GM18907 (cell line): Measurements from ENCODE around the gene TOMM40.
"Not testable (repeated sequence)": the region's sequence is repeated elsewhere in the genome, so short reads cannot be mapped to it uniquely, and the experiment has no call there.

ENCODE experiments used
- ATAC-seq: cut with Tn5 transposase; IDR thresholded peaks from one replicate; pipeline ENCODE4 v1.9.1; 2021; ENCODE audit warnings: mild to moderate bottlenecking, moderate library complexity; ENCODE audit not compliant: unreplicated experiment

Gene TOMM40

DNA sequence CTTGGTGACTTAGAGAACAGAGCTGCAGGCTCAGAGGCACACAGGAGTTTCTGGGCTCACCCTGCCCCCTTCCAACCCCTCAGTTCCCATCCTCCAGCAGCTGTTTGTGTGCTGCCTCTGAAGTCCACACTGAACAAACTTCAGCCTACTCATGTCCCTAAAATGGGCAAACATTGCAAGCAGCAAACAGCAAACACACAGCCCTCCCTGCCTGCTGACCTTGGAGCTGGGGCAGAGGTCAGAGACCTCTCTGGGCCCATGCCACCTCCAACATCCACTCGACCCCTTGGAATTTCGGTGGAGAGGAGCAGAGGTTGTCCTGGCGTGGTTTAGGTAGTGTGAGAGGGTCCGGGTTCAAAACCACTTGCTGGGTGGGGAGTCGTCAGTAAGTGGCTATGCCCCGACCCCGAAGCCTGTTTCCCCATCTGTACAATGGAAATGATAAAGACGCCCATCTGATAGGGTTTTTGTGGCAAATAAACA is 33.2 kb downstream of the TOMM40 start:
- no peak for ATAC-seq

DNA sequence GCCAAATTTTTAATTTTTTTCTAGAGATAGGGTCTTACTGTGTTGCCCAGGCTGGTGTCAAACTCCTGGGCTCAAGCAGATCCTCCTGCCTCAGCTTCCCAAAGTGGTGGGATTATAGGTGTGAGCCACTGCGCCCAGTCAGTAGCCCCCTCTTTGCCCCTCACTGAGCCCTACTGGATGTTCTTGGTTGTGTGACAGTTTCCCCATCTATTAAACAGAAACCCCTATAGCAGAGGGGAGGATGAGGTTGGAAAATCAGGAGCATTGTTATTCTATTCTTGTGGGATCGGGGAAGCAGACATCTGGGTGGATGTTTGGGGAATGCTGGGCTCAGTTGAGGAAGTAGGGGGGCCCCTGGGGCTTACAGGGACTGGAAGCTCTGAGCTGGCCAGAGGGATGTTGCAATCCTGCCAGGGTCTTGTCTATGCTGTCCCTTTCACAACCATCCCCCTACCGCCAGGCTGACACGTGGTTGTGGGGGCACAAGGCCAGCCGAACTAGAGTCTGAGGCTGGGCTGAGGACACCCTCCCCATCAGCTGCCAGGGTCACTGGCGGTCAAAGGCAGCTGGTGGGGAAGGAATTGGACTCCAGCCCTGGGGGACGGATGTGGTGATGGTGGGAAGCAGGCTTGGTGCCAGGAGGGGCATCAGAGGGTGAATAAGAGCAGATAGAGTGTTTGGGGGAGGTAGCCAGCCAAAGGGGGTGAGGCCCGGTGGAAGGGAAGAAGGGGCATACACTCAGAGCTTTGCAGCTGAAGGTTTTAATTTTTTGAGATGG is 34.2 kb downstream of the TOMM40 start:
- no peak for ATAC-seq

DNA sequence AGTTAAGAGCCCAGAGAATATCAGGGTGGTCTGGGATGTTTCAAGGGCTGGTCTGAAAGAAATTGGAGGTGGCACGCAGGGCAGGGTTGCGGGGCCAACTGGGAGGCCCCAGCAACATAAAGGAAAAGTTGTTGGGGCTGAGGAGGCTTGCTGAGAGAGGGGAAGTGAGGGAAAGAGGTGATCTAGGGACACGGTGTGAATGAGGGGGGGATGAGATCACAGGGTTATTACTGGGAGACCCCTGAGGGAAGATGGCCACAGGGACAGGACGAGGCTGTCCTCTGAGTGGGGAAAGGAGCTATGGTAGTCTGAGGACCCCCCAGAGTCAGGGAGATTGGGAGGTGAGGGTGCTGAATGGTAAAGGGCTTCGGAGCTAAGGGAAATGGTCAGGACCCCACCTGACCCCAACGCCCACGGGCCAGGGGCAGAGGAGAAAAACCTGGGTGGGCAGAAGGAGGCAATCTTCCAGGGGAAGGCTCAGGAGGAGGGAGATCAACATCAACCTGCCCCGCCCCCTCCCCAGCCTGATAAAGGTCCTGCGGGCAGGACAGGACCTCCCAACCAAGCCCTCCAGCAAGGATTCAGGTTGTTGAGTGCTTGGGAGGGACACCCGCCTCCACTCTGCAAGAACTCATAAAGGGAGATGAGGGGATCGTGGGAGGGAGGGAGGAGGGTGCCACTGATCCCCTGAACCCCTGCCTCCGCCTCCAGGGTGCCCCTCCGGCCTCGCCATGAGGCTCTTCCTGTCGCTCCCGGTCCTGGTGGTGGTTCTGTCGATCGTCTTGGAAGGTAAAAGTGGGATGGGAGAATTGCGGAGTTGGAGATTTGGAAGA is 35.4 kb downstream of the TOMM40 start:
- ATAC-seq = not testable (repeated sequence)

DNA sequence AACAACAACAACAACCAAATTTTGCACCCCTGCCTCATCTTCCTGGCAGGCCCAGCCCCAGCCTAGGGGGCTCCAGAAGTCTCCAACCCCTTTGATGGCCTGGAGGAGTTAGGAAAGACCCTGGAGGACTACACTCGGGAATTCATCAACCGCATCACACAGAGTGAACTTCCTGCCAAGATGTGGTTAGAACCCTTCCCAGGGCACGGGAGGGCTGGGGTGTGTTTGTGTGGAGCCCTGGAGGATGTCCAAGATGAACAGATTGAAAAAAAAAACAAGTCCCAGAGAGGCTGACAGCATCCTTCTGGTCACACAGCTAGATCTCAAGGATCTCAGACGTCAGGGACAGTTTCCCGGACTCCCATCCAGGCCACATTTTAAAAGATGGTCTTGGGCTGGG is 36.7 kb downstream of the TOMM40 start:
- ATAC-seq = no peak

DNA sequence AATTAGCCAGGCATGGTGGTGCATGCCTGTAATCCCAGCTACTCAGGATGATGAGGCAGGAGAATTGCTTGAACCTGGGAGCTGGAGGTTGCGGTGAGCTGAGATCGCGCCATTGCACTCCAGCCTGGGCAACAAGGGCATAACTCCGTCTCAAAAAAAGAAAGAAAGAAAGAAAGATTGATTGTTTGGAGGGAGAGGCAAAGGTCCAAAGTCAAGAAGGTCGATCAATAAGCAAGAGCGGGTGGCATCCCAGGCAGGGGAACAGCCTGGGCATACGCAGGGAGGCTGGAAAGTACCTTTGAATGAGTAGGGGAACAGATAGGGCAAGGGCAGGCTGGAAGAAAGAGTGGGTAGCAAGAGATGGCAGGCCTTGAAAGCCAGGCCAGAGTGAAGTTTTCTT is 39.0 kb downstream of the TOMM40 start:
- ATAC-seq = no peak

DNA sequence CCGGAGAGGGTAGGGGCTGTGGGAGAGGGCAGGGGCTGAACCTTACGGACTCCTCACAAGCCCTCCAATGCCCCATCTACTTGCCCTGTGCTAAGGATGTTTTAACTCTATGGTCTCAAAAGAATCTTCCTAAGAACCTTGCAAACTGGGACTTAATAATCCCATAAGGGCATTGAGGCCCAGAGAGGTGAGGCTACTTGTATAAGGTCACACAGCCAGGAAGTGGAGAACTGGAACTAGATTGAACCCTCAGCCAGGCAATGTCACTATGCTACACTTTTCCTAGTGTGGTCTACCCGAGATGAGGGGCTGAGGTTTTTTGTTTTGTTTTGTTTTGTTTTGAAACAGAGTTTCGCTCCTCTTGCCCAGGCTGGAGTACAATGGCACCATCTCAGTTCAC is 40.5 kb downstream of the TOMM40 start:
- ATAC-seq = no peak

DNA sequence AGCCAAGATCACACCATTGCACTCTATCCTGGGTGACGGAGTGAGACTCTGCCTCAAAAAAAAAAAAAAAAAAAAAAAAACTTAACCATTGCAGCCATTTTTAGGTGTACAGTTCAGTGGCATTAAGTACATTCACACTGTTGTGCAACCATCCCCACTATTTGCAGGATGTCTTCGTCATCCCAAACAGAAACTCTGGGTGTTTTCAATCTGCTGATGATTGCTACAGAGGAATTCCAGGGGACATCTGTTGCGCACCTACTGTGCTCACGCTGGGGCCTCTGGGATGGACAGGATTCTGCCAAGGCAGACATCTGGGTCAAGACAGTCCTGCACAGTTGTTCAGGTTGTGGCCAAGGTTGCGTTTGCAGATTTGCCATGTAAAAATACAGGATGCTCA is 48.6 kb downstream of the TOMM40 start:
- no peak for ATAC-seq

DNA sequence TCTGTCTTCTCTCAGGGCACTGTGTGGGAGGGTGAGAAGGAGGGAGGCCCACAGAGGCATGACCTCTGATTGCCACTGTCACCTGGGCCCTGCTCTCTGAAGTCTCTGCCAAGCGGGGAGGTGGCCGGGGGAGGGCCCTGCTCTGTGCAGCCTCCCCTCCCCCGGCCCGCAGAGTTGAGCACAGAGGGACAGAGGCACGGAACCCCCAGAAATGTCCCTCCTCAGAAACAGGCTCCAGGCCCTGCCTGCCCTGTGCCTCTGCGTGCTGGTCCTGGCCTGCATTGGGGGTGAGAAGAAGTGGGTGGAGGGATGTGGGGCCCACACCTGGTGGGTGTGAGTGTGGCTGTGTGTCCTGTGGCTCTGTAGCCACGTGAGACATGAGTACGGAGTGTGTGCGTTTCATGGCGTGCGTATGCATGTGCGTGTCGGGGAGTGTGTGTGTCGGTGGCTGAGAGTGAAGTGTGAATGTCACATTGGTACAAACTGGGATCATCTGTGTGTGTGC is 51.1 kb downstream of the TOMM40 start, which contains the start of gene APOC4:
APOC4 (plus strand) TSS at position 171 of the 505 bp plus-strand sequence; CDS start at position 212, 41 bp downstream.
- ATAC-seq = no peak

DNA sequence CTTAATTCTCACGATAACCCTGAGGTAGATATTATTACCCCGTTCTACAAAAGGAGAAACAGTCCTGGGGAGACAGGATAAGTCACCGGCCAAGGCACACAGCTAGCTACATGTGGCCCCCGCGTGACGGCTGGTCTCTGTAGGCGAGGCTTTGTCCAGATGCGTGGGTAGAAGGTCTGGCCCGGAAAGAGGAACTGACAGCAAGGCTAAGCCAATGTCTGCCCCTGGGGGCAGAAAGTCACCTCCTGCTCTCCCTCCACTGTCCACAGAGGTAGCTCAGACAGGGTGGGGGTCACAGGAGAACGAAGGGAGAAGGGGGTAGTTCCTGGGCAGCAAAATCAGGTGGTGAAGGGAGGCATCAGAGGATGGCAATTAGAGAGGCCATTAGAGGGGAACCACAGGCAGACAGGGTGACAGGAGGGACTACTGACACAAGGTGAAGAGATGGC is 52.8 kb downstream of the TOMM40 start:
- ATAC-seq = no peak

DNA sequence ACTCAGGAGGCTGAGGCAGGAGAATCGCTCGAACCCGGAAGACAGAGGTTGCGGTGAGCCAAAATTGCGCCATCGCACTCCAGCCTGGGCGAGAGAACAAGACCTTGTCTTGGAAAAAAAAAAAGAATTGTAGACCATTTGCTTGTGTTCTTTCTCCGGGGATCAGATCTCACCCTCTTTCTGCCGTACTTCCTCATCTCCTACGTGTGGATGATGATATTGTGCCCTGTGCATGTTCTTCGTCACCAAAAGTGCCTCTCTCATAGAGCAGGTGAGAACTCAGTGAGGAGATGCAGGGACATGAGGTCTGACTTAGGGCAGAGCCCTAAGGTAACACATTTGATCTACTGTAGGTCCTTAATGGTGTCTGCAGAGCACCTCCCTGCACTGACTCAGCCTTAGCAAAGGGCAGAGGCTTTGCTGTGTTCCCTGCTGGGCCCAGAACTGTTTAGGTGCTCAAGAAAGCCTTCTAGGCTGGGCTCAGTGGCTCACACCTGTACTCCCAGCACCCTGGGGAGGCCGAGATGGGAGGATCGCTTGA is 56.1 kb downstream of the TOMM40 start:
- ATAC-seq = no peak

DNA sequence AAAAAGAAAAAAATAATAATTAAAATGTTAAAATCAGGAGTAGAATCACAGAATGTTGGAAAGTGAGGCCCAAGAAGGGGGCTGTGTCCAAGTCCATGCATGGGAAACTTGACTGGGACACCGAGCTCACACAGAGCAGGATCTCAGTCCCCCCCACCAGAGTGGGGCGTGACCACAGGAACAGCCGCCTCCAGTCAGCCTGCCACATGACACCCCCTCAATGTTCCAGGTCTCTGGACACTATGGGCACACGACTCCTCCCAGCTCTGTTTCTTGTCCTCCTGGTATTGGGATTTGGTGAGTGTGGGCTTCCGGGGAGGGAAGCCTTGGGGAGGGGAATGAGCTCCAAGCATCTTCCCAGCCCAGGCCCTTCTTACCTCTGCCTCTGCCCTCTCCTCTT is 57.2 kb downstream of the TOMM40 start:
- no peak for ATAC-seq

DNA sequence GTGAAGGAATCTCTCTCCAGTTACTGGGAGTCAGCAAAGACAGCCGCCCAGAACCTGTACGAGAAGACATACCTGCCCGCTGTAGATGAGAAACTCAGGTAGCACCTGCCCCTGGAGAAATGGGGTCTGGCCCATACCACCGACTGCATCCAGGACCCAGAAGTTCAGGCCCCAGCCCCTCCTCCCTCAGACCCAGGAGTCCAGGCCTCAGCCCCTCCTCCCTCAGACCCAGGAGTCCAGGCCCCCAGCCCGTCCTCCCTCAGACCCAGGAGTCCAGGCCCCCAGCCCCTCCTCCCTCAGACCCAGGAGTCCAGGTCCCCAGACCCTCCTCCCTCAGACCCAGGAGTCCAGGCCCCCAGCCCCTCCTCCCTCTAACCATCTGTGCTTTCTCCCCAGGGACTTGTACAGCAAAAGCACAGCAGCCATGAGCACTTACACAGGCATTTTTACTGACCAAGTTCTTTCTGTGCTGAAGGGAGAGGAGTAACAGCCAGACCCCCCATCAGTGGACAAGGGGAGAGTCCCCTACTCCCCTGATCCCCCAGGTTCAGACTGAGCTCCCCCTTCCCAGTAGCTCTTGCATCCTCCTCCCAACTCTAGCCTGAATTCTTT is 57.8 kb downstream of the TOMM40 start:
- no peak for ATAC-seq

DNA sequence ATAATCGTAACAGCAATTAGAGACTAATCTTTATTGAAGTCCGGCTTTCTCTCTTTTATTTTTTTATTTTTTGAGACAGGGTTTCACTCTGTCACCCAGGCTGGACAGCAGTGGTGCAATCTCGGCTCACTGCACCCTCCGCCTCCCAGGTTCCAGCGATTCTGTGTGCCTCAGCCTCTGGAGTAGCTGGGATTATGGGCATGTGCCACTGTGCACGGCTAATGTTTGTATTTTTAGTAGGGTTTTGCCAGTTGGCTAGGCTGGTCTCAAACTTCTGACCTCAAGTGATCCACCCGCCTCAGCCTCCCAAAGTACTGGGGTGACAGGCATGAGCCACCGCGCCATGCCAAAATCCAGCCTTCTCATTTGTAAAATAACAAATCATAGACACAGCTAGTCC is 58.5 kb downstream of the TOMM40 start:
- ATAC-seq = no peak

DNA sequence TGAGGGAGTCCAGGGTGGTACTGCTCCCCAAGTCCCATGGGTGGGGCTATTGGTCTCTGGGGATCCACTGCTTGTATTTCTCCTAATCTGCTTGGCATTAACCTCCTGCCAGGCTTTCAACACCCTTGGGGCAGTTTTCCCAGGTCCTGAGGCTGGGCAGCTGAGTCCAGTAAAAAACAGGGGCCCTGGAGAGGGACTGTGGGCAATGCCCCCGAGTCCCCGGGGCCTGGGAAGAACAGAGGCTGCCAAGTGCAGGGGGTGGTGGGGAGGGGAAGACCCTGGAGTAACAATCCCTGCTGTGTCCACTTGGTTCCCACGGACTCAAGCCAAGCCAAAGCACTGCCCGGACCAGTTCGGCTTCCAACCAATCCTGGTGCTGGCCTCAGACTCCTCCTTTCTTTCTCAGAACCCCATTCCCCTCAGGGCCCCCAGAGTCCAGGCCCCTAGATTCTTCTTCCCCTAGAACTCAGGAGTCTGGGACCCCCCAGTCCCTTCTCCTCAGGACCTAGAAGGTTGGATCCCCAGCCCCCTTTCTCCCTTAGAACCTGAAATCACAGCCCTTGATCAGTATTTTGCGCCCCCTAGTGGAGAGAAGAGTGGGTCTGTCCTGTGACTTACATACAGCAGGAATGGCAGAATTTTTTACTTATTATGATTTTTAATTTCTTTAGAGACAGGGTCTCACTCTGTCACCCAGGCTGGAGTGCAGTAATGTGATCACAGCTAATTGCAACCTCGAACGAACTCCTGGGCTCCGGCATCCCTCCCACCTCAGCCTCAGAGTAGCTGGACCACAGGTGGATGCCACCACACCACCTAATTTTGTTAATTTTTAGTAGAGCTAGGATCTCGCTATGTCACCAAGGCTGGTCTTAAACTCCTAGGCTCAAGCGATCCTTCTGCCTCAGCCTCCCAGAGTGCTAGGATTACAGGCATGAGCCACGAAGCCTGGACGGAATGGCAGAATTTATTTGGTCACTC is 60.4 kb downstream of the TOMM40 start:
- ATAC-seq = no peak
